Fibroblast of villous mesenchyme (primary cell): ENCODE data around the gene ZNF106. TPM values are rescaled to one million over a fixed set of nuclear protein-coding genes. Genes with fewer than 3 reads are reported as not detected.

Experiments used
- DNase-seq: peaks from one replicate; pipeline ENCODE4 v3.0.0-alpha.2; 2010; ENCODE audit warnings: low read depth
- H3K4me3 ChIP-seq: 2 replicates; pipeline ENCODE4 v1.5.1; 2011; ENCODE audit warnings: low read depth, mild to moderate bottlenecking, low read length
- total RNA-seq: library from RNA; depleted of rRNA; stranded (reverse); fragments of >200 nt; gene quantifications from 2 replicates; pipeline ENCODE4 v1.2.3, GENCODE V29; 2012
- TF ChIP-seq, protein P1 (sequence below): IDR thresholded peaks from 2 replicates; pipeline ENCODE4 v1.5.1; 2012; ENCODE audit warnings: low read depth, mild to moderate bottlenecking, low read length; ENCODE audit not compliant: insufficient read depth

ZNF106 gene
- total RNA-seq, 1 donor = 90.2 TPM

DNA sequence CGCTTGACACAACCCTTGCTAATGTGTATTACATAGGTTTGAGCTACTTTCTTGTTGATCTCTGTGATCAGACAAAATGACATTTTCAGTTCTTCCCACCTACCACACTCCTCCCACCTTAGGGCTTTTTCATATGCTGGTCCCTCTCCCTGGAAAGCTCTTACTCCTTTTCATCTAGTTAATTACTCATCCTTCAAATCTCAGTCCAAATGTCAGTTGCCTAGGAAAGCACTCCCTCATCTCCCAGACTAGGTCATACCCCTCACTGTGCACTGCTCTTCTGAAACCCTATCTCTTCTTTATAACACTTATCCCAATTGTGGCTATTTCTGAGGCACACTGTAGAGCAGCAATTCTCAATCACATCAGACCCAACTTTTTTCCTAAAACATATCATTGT lies 7.3 kb downstream of the ZNF106 start:
- H3K4me3 ChIP-seq = no peak overlapping the region
- TF ChIP-seq, protein P1, sequence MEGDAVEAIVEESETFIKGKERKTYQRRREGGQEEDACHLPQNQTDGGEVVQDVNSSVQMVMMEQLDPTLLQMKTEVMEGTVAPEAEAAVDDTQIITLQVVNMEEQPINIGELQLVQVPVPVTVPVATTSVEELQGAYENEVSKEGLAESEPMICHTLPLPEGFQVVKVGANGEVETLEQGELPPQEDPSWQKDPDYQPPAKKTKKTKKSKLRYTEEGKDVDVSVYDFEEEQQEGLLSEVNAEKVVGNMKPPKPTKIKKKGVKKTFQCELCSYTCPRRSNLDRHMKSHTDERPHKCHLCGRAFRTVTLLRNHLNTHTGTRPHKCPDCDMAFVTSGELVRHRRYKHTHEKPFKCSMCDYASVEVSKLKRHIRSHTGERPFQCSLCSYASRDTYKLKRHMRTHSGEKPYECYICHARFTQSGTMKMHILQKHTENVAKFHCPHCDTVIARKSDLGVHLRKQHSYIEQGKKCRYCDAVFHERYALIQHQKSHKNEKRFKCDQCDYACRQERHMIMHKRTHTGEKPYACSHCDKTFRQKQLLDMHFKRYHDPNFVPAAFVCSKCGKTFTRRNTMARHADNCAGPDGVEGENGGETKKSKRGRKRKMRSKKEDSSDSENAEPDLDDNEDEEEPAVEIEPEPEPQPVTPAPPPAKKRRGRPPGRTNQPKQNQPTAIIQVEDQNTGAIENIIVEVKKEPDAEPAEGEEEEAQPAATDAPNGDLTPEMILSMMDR = no peak
- DNase-seq = no peak

DNA sequence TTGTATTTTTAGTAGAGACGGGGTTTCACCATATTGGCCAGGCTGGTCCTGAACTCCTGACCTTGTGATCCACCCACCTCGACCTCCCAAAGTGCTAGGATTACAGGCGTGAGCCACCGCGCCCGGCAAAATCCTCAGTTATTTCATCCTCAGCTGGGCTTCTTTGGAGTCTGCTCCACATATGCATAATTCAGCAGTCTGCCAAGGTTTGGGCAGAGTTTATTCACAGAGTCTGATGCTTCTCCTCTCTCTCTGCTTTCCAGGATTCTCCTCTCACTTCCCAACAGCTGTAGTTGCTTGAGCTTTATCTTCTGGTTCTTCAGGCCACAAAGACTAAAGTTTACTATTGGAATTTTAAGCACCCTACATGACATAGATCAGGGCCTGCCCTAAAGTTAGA lies 8.2 kb downstream of the ZNF106 start:
- peak; percentile 12 for DNase-seq
- TF ChIP-seq, protein P1 = no peak
- H3K4me3 ChIP-seq = no peak overlapping the region

DNA sequence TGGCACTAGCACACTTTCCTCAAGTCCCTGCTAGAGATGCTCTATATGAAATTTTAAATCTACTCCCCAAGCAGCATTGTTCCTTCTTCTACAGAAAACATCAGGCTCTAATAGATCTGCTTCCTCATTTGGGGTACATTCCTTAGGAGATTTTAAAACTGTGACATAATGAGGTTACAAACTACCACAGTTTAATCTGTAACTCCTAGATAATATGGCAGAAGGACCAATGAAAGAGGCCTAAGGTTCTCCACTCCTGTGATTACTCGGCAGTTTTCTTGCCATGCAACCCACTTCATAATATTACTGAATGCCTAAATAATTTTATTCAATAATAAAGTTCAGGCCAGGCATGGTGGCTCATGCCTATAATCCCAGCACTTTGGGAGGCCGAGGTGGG lies 16.1 kb downstream of the ZNF106 start:
- DNase-seq = no peak
- no peak overlapping the region for H3K4me3 ChIP-seq
- TF ChIP-seq, protein P1 = no peak

DNA sequence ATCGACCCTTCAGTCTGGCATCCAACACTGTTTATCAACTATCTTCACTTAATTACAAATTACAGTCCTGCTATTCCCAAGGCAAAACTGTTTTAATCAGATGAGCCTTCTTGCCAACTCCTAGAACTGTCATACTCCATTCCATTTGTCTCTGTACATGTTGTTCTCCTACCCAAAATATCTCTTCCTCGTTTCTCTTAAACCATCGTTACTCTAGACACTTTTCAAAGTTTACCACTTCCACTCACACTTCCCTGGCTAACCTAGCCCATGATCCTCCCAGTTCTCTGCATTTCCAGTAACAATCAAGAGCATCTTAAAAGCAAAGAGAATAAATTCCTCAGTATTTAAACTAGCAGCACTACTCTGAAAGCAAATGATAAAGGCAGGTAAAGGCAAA lies 19.9 kb downstream of the ZNF106 start:
- TF ChIP-seq, protein P1 = no peak
- H3K4me3 ChIP-seq = no peak overlapping the region
- no peak for DNase-seq

DNA sequence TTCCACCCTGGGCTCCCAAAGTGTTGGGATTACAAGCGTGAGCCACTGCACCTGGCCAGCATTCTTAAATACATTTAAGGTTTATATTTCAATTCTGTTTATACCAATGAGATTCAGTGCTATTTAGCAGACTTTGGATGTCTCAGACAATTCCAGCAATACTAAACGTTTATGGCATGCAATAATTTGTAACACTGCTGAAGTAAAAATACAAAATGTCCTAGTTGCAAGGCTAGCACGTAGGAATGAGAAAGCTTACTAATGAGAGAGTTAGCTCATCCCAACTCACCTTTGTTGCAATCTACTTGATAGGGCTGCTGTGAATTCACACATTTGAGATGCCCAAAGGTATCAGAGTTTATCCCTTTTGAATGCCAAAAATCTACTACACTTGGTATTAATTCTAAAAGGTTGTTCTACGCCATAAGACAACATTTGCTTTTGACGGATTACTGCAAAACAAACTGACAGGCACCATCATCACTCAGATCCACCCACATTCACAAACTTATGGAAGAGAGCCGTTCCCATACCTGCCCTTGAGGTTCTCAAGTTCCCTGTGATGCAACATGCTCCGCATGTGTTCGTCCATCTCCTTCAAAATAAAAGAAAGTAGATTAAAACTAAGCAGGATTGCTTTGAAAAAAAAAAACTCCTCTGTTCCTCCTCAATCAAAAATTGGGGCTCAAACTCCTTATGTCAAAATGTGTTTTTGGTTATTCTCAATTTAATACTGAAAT lies 25.3 kb downstream of the ZNF106 start:
- no peak overlapping the region for H3K4me3 ChIP-seq
- TF ChIP-seq, protein P1 = no peak
- no peak for DNase-seq

DNA sequence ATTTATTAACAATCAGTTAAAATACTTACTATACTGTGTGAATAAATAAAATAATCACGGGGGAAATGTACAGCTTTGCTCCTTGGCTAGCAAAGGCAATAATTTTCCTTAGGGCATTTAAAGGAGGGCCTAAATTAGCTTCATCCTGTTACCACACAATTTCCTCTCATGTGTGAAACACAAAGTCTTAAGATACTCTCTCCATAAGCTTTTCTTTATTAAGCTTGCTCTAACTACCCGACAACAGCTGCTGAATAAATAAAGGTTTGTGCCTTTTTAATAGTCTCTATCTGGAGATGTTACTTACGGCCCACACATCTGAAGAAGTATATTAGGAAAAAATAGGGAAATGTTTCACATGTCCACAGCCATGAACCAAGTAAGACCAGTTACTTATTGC lies 29.7 kb downstream of the ZNF106 start:
- TF ChIP-seq, protein P1 = no peak
- no peak overlapping the region for H3K4me3 ChIP-seq
- no peak for DNase-seq
